Stomach (tissue), 9 donors: ENCODE data around the gene CCBE1. TPM values are rescaled to one million over a fixed set of nuclear protein-coding genes. Genes with fewer than 3 reads are reported as not detected.

Source experiments
- DNase-seq, 2 donors: peaks; one replicate each; pipeline versions ENCODE4 v3.0.0 to v3.0.0-alpha.2; 2013 to 2019
- H3K27ac ChIP-seq, 5 donors: fragments of 200-600 bp in 4 of 5; sonication (generic) in 4 of 5; one replicate each; pipeline ENCODE4 v1.5.1; 2013 to 2019; ENCODE audit warnings: mild to moderate bottlenecking in 1 of 5, moderate library complexity in 1 of 5
- H3K27me3 ChIP-seq, 3 donors: fragments of 200-600 bp; sonication (generic); one replicate each; pipeline ENCODE4 v1.5.1; 2017 to 2019; ENCODE audit warnings: mixed run types in 1 of 3
- H3K36me3 ChIP-seq, 4 donors: fragments of 200-600 bp; sonication (generic); 1 replicate in 3 of 4; 2 replicates in 1 of 4; pipeline ENCODE4 v1.5.1; 2016 to 2019
- H3K4me1 ChIP-seq, 4 donors: fragments of 200-600 bp; sonication (generic); one replicate each; pipeline ENCODE4 v1.5.1; 2016 to 2019
- H3K4me3 ChIP-seq, 4 donors: fragments of 200-600 bp; sonication (generic) in 3 of 4; one replicate each; pipeline ENCODE4 v1.5.1; 2016 to 2019; ENCODE audit warnings: mild to moderate bottlenecking in 1 of 4
- H3K9me3 ChIP-seq, 4 donors: fragments of 200-600 bp; sonication (generic); one replicate each; pipeline ENCODE4 v1.5.1; 2016 to 2019
- EP300 ChIP-seq: sonication (generic); formaldehyde crosslinking; IDR thresholded peaks from one replicate; pipeline ENCODE4 v1.6.1; 2017; ENCODE audit warnings: antibody characterized with exemption
- POLR2A ChIP-seq, 4 donors: fragments of 450-650 bp; IDR thresholded peaks; one replicate each; pipeline ENCODE4 v1.6.1; 2016; ENCODE audit warnings: antibody characterized with exemption in 4 of 4, control low read depth in 2 of 4, mild to moderate bottlenecking in 1 of 4, moderate library complexity in 1 of 4
- POLR2AphosphoS5 ChIP-seq, 3 donors: sonication (generic); formaldehyde crosslinking; IDR thresholded peaks; one replicate each; pipeline ENCODE4 v1.6.1; 2016; ENCODE audit warnings: antibody characterized with exemption in 3 of 3
- WGBS, 5 donors: extraction: QIAGEN DNeasy Blood & Tissue Kit in 3 of 5; methylation state at CpG; one replicate each; pipeline versions ENCODE4 v1.1.5 to v1.1.7; 2013 to 2018; 5-methylcytosine and 5-hydroxymethylcytosine counted together
- intact Hi-C: fragments of 100-400 bp; cut with DNase I; formaldehyde crosslinking; loops from one replicate; pipeline ENCODE4 v1.15.1; 2023; ENCODE audit warnings: low total_unique reads
- polyA plus RNA-seq, 3 donors: library from polyadenylated mRNA; stranded (reverse); fragments of 200-250 nt; gene quantifications; one replicate each; pipeline ENCODE4 v1.2.3, GENCODE V29; 2013
- total RNA-seq, 5 donors: library from RNA; depleted of rRNA; stranded (reverse); fragments of >200 nt; gene quantifications; one replicate each; pipeline versions ENCODE4 v1.1.0 to v1.2.3, GENCODE V29; 2014 to 2016
- TF ChIP-seq, protein P1 (sequence below), 7 experiments: fragments of 450-650 bp in 4 of 7; fragments of 200-600 bp in 3 of 7; sonication (generic) in 3 of 7; IDR thresholded peaks; one replicate each; pipeline ENCODE4 v1.5.1; 2016 to 2019; ENCODE audit warnings: antibody characterized with exemption in 7 of 7, control low read depth in 2 of 7, mild to moderate bottlenecking in 1 of 7
- donor health status: healthy with polysubstance abuse.
- donor health status: Bipolar disorder and iron deficiency.
- donor health status: healthy.

Gene CCBE1
- total and polyA plus RNA-seq, 8 donors: 0.29 to 4.0 (median 1.2) TPM

DNA sequence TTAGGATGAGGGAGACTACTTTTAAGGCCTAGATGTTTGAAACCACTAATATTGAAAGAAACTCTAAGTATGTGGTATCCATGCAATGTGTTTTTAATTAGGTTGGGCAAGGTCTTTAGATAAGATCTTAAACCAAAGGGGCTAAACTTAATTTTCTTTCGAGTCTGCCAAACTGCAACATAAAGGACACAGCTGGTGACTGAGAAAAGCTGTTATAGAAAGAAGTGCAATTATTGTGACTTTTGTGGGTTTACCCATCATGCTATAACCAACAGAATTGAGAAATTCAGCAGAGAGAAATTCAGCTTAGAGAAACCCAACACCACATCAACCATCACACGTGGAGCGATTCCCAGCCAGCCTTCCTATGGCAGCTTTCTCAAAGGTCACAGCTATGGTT lies 218.6 kb downstream of the CCBE1 start:
- no peaks in the 10 kb centered on the region for H3K36me3 ChIP-seq
- intact Hi-C loops: no loop called here
- H3K27me3 ChIP-seq: no peaks in the 10 kb centered on the region
- H3K4me1 ChIP-seq: no peaks in the 10 kb centered on the region
- 65 to 88% (median 72%) methylated on average over 3 of the region's 3 CpGs for WGBS, 5 donors
- H3K9me3 ChIP-seq: no peaks in the 10 kb centered on the region
- TF ChIP-seq POLR2AphosphoS5 (IDR thresholded peaks at IDR 0.05): no peak
- TF ChIP-seq, protein P1, sequence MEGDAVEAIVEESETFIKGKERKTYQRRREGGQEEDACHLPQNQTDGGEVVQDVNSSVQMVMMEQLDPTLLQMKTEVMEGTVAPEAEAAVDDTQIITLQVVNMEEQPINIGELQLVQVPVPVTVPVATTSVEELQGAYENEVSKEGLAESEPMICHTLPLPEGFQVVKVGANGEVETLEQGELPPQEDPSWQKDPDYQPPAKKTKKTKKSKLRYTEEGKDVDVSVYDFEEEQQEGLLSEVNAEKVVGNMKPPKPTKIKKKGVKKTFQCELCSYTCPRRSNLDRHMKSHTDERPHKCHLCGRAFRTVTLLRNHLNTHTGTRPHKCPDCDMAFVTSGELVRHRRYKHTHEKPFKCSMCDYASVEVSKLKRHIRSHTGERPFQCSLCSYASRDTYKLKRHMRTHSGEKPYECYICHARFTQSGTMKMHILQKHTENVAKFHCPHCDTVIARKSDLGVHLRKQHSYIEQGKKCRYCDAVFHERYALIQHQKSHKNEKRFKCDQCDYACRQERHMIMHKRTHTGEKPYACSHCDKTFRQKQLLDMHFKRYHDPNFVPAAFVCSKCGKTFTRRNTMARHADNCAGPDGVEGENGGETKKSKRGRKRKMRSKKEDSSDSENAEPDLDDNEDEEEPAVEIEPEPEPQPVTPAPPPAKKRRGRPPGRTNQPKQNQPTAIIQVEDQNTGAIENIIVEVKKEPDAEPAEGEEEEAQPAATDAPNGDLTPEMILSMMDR (IDR thresholded peaks at IDR 0.05): no peak
- TF ChIP-seq EP300: no peak
- TF ChIP-seq POLR2A (IDR thresholded peaks at IDR 0.05): no peak
- no peak overlapping the region for H3K27ac ChIP-seq
- no peak for DNase-seq
- H3K4me3 ChIP-seq: no peak overlapping the region

DNA sequence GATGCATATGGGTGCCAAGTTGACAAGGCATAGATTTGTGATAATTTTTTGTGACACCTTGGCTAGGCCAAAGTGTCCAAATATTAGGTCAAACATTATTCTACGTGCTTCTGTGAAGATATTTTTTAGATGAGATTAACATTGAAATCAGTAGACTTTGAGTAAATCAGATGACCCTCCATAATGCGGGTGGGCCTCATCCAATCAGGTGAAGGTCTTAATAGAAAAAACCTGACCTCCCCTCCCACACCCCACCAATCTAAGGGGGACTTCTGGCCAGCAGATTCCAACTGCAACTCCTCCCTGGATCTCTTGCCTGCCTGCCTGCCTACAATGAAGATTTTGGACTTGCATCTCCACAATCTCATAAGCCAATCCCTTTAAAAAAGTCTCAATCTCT lies 219.4 kb downstream of the CCBE1 start:
- WGBS, 5 donors: 68 to 85% (median 70%) methylated on average over 2 of the region's 2 CpGs
- Histone ChIP-seq H3K4me3 (no peak overlapping the region), H3K27me3 (no peaks in the 10 kb centered on the region), H3K4me1 (no peaks in the 10 kb centered on the region), H3K27ac (no peak overlapping the region), H3K36me3 (no peaks in the 10 kb centered on the region), H3K9me3 (no peaks in the 10 kb centered on the region)
- TF ChIP-seq POLR2A (IDR thresholded peaks at IDR 0.05) (no peak), EP300 (no peak), POLR2AphosphoS5 (IDR thresholded peaks at IDR 0.05) (no peak)
- TF ChIP-seq, protein P1 (IDR thresholded peaks at IDR 0.05): no peak
- no peak for DNase-seq
- intact Hi-C loops: no loop called here

DNA sequence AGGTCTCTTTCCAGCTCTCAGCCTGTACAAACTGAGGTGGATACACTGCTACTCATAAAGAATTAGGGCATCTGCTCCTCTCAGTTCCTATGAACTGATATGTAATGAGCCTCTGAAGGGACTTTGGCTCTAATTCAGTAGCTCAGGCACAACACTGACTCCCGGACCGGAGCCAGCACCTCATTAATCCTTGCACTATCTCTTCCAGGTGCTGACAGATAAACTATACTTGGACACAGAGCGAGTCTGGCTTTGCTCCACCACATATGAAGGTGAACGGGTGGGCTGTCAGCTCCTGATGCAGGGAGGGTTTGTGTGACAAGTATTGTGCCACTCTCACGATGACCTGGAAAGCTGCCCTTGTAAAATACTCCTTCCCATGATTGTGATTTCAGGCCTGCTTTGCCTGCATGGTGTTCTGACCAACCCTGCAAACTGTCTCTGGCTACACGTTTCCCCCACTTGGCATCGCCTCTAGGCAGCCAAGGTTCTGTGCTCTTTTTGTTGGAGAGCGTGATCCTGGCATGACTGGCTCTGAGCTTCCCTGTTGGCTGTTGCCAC lies 226.6 kb downstream of the CCBE1 start:
- Histone ChIP-seq H3K27ac (no peak overlapping the region), H3K4me3 (no peak overlapping the region), H3K27me3 (no peaks in the 10 kb centered on the region), H3K9me3 (no peaks in the 10 kb centered on the region), H3K36me3 (no peaks in the 10 kb centered on the region), H3K4me1 (no peaks in the 10 kb centered on the region)
- 42 to 59% (median 55%) methylated on average over 8 of the region's 8 CpGs for WGBS, 5 donors
- no peak for DNase-seq
- no peak for TF ChIP-seq POLR2A (IDR thresholded peaks at IDR 0.05)
- TF ChIP-seq, protein P1 (IDR thresholded peaks at IDR 0.05): no peak
- no peak for TF ChIP-seq EP300
- TF ChIP-seq POLR2AphosphoS5 (IDR thresholded peaks at IDR 0.05): no peak
- intact Hi-C loops: no loop called here

DNA sequence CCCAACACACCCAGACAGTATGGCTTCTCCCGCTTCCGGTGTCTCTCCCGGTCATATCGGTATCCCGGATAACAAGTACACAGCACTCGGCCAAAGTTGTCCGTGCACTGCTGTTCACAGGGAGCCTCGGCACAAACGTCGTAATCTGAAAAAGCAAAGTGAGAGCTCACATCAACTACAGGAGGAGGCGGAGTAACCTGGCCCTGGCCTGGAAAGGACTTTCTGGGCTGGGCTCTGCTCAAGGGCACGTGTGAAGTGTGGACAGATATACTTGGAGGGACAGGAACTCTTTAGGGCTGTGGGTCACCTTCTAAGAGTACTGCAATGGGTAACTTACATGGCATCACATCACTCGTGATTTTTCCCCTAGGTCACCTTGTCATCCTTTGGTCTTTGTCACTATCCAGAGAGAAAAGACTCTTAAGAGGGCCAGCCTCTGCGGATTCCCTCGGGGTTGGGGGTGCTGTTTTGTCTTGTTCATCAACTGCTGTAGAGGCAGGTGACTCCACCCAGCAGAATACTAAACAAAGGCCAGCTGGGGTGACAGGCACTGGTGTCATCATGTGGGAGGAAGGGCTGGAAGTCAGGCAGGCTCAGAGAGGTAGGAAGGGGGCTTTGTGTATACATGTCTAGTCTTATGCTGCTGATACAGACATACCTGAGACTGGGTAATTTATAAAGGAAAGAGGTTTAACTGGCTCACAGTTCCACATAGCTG lies 227.6 kb downstream of the CCBE1 start:
- WGBS, 5 donors: 75 to 83% (median 76%) methylated on average over 15 of the region's 15 CpGs
- Histone ChIP-seq H3K27me3 (no peaks in the 10 kb centered on the region), H3K4me3 (no peak overlapping the region), H3K4me1 (no peaks in the 10 kb centered on the region), H3K9me3 (no peaks in the 10 kb centered on the region), H3K36me3 (no peaks in the 10 kb centered on the region), H3K27ac (no peak overlapping the region)
- no peak for DNase-seq
- TF ChIP-seq, protein P1 (IDR thresholded peaks at IDR 0.05): no peak
- intact Hi-C loops: no loop called here
